IPS DF 6.9 (cell line): Measurements from ENCODE around the gene TEK.
"Not testable (repeated sequence)": the region's sequence is repeated elsewhere in the genome, so short reads cannot be mapped to it uniquely, and the experiment has no call there.

ENCODE experiments used
- DNase-seq: peaks from one replicate; pipeline ENCODE4 v3.0.0-alpha.2; 2013; ENCODE audit warnings: low read depth, low spot score
- H3K27ac ChIP-seq: one replicate; pipeline ENCODE4 v1.5.1; 2013; ENCODE audit warnings: low read length, control low read depth
- H3K27me3 ChIP-seq: 2 replicates; pipeline ENCODE4 v1.6.1; 2013; ENCODE audit warnings: mild to moderate bottlenecking, low read length; ENCODE audit not compliant: control insufficient read depth, insufficient read depth
- H3K36me3 ChIP-seq: 2 replicates; pipeline ENCODE4 v1.6.1; 2013; ENCODE audit warnings: low read length; ENCODE audit not compliant: control insufficient read depth, insufficient read depth
- H3K4me1 ChIP-seq: 2 replicates; pipeline ENCODE4 v1.6.1; 2013; ENCODE audit warnings: low read length; ENCODE audit not compliant: control insufficient read depth, insufficient read depth
- H3K4me3 ChIP-seq: 2 replicates; pipeline ENCODE4 v1.5.1; 2013; ENCODE audit warnings: mild to moderate bottlenecking, low read length
- H3K9me3 ChIP-seq: 2 replicates; pipeline ENCODE4 v1.6.1; 2013; ENCODE audit warnings: low read length, inconsistent platforms; ENCODE audit not compliant: control insufficient read depth, insufficient read depth
- WGBS: extraction: QIAGEN DNeasy Blood & Tissue Kit; methylation state at CpG from one replicate; pipeline ENCODE4 v1.1.7; 2013; ENCODE audit warnings: mixed read lengths, missing lambda C conversion rate; ENCODE audit not compliant: insufficient read length, insufficient coverage; 5-methylcytosine and 5-hydroxymethylcytosine counted together

Gene TEK

DNA sequence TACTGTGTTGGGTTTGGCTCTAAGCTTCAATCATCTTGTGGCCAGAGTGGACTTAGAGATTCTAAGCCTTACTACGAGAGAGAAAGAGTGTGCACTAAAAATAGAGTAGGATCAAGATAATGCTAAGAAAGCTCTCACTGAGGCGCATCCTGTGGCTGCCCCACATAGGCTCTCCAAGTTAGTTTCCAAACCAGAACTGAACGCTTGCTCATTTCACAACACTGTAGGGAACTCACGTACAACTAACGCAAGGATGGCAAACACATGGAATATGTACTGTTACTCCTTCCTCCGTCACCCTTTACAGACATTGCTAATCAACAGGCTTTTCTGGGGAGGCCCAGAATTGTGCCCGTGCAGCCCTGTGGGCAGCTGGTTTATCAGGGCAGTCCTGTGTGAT lies 97.0 kb downstream of the TEK start:
- no peaks in the 10 kb centered on the region for H3K4me1 ChIP-seq
- H3K27ac ChIP-seq, result no peak overlapping the region
- H3K4me3 ChIP-seq, result no peak overlapping the region
- H3K9me3 ChIP-seq, result no peaks in the 10 kb centered on the region
- DNase-seq, result no peak
- H3K36me3 ChIP-seq, result peaks cover 3% of the 10 kb centered on the region; the same call in 1 of the 2 replicates
- H3K27me3 ChIP-seq, result no peaks in the 10 kb centered on the region
- no CpG with 5 or more reads among the region's 7 CpGs for WGBS

DNA sequence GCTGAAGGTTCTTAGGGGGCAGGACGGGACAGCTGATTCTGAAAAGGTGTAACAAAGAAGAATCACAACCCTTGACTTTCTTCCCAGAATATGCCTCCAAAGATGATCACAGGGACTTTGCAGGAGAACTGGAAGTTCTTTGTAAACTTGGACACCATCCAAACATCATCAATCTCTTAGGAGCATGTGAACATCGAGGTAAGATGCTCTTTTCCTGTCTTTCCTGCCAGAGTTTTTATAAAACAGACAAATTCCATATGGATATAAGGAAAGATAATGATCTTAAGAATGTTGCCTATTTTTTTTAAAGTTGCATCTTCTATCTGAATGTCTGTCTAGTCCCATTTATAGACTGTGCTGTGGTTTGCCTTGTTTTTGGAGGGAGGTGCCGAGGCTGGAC lies 100.0 kb downstream of the TEK start:
- WGBS, result no CpG with 5 or more reads among the region's 3 CpGs
- no peaks in the 10 kb centered on the region for H3K9me3 ChIP-seq
- H3K27me3 ChIP-seq, result no peaks in the 10 kb centered on the region
- H3K4me3 ChIP-seq, result no peak overlapping the region
- no peaks in the 10 kb centered on the region for H3K4me1 ChIP-seq
- H3K27ac ChIP-seq, result no peak overlapping the region
- DNase-seq, result no peak
- H3K36me3 ChIP-seq, result peaks cover 3% of the 10 kb centered on the region; the same call in 1 of the 2 replicates

DNA sequence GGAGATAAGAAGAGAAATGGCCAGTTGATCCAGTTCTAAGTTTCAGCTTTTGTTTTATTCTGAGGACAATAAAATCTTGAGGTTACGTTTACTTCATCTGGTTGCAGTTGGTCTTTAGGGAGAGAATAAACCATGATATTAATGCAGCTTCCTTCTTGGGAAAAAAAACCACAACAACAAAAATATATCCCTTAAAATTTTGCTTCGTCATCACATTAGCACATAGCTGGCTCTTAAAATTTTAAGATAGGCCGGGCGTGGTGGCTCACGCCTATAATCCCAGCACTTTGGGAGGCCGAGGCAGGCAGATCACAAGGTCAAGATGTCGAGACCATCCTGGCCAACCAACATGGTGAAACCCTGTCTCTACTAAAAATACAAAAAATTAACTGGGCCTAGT lies 101.6 kb downstream of the TEK start:
- H3K27ac ChIP-seq, result no peak overlapping the region
- no CpG with 5 or more reads among the region's 7 CpGs for WGBS

DNA sequence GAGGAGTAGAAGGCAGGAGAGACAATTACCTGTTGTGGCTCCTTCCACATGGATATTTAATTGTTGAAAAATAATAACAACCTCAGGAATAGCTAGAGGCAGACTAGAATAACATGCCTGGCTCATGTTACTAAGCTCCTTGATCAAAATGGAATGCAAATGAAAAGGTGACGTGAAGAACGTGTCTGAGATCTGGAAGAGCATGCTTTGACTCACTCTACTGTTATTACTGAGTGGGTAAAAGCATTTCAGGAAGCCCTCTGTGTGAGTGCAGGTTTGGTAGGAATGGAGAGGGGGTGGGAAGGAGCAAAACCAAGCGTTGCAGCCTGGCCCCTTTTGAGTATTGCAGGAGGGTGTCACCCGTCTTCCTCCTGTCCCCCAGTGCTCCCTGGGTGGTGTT lies 103.2 kb downstream of the TEK start:
- Histone ChIP-seq H3K4me3 (no peak overlapping the region), H3K36me3 (no peaks in the 10 kb centered on the region), H3K27me3 (no peaks in the 10 kb centered on the region), H3K9me3 (no peaks in the 10 kb centered on the region), H3K4me1 (no peaks in the 10 kb centered on the region), H3K27ac (no peak overlapping the region)
- no CpG with 5 or more reads among the region's 4 CpGs for WGBS
- DNase-seq, result no peak

More for the DNA sequence above, 101.6 kb downstream of the TEK start:
- DNase-seq, result no peak
- H3K9me3 ChIP-seq, result no peaks in the 10 kb centered on the region
- H3K4me3 ChIP-seq, result no peak overlapping the region
- H3K27me3 ChIP-seq, result no peaks in the 10 kb centered on the region
- no peaks in the 10 kb centered on the region for H3K36me3 ChIP-seq
- H3K4me1 ChIP-seq, result no peaks in the 10 kb centered on the region

DNA sequence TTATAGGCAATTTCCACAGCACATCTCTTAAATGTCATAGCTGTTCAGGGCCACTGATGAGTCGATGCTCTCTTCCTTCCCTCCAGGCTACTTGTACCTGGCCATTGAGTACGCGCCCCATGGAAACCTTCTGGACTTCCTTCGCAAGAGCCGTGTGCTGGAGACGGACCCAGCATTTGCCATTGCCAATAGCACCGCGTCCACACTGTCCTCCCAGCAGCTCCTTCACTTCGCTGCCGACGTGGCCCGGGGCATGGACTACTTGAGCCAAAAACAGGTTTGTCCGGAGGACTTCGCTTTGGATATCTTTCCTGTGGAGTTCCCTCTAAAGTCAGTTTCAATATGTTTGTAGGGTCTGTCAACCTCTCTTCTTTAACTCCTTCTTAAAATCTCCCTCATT lies 103.6 kb downstream of the TEK start:
- Histone ChIP-seq H3K4me3 (no peak overlapping the region), H3K4me1 (no peaks in the 10 kb centered on the region), H3K27me3 (no peaks in the 10 kb centered on the region), H3K27ac (no peak overlapping the region), H3K9me3 (no peaks in the 10 kb centered on the region), H3K36me3 (no peaks in the 10 kb centered on the region)
- no peak for DNase-seq
- WGBS, result no CpG with 5 or more reads among the region's 14 CpGs

DNA sequence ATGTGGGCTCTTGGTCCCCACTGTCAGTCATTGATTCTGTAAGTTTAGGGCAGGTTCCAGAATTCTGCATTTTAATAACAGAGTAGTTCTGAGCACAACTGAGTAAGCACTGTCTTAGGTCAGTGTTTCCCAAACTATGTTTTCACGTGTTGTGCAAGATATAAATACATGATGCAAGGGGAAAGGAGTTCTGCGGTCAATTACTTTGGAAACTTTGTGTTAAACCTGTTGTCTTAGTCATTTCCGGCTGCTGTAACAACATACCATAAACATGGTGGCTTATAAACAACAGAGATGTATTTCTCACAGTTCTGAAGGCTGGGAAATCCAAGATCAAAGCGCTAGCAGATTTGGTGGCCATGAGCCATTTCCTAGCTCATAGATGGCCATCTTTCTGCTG lies 118.2 kb downstream of the TEK start:
- H3K27ac ChIP-seq, result no peak overlapping the region
- no peaks in the 10 kb centered on the region; the same call in 1 of the 2 replicates for H3K9me3 ChIP-seq
- H3K27me3 ChIP-seq, result no peaks in the 10 kb centered on the region
- no peak overlapping the region for H3K4me3 ChIP-seq
- WGBS, result no CpG with 5 or more reads among the region's 4 CpGs
- DNase-seq, result no peak
- H3K4me1 ChIP-seq, result no peaks in the 10 kb centered on the region
- no peaks in the 10 kb centered on the region; the same call in 1 of the 2 replicates for H3K36me3 ChIP-seq

DNA sequence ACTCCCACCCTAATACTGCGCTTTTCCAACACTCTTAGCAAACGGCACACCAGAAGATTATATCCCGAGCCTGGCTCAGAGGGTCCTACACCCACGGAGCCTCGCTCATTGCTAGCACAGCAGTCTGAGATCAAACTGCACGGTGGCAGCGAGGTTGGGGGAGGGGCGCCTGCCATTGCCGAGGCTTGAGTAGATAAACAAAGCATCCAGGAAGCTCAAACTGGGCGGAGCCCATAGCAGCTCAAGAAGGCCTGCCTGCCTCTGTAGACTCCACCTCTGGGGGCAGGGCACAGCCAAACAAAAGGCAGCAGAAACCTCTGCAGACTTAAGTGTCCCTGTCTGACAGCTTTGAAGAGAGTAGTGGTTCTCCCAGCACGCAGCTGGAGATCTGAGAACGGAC lies 130.6 kb downstream of the TEK start:
- H3K4me3 ChIP-seq, H3K27me3 ChIP-seq, H3K4me1 ChIP-seq, H3K36me3 ChIP-seq, H3K27ac ChIP-seq, DNase-seq, H3K9me3 ChIP-seq: not testable (repeated sequence)
- no CpG with 5 or more reads among the region's 12 CpGs for WGBS

DNA sequence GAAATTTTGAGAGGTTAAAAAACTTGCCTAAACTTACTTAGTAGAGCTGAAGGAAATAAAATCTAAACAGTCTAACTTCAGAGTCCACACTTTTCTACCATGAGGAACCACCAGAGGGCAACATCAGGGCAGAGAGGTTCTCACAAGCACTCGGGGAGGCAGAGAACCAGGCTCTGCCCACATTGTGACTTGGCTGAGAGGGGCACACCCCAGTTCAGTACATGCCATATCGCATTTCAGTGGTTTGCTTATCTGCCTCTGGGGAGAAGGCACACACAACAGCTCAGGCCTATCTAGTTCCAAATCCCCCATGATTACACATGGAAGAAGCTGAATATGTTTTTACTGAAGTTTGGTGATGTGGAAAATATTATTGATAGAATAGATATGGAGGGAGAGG lies 138.7 kb downstream of the TEK start:
- H3K27me3 ChIP-seq, result no peaks in the 10 kb centered on the region
- H3K9me3 ChIP-seq, result no peaks in the 10 kb centered on the region
- no peak overlapping the region for H3K4me3 ChIP-seq
- peak; percentile 43 for DNase-seq
- no peaks in the 10 kb centered on the region; the same call in 1 of the 2 replicates for H3K4me1 ChIP-seq
- H3K36me3 ChIP-seq, result no peaks in the 10 kb centered on the region
- H3K27ac ChIP-seq, result no peak overlapping the region
- WGBS, result no CpG with 5 or more reads among the region's 2 CpGs

DNA sequence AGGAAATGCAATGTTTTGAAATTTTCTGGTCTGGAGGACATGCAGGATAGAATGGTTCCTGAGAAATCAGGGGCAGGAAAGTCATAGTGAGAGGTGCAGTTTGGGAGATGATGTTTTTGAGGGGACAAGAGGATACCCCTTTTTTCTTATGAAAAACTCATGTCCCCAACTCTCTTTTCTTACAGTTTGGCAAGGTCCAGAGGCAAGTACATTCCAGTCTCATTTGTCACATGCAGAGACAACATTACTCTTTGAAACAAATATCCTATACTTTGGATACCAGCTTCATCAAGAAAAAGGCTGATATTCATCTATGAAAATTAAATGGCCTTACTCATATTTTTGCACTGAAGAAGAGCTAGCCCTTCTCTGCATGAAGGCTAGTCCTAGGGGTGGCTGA lies 139.7 kb downstream of the TEK start:
- Histone ChIP-seq H3K27me3 (no peaks in the 10 kb centered on the region), H3K27ac (no peak overlapping the region), H3K4me1 (no peaks in the 10 kb centered on the region; the same call in 1 of the 2 replicates), H3K4me3 (no peak overlapping the region), H3K36me3 (no peaks in the 10 kb centered on the region), H3K9me3 (no peaks in the 10 kb centered on the region)
- no peak for DNase-seq

DNA sequence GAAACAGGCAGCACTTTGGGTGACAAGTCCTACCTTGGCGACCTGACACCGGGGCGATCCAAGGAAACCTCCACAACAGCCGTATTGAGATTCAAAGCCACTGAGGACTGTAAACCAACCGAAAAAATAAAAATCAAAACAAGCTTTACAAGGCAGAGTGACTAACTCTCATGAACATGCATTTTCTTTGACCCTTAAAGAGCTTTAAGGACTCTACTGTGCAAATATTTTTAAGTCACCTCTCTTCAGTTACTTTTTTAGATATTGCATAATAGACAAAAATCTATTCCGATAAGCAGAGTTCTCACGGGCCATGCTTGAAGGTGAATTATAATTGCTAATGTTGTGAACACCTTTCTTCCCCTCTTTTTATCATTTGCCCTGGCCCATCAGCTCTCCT lies 149.6 kb downstream of the TEK start:
- no CpG with 5 or more reads among the region's 7 CpGs for WGBS
- no peaks in the 10 kb centered on the region for H3K4me1 ChIP-seq
- H3K27me3 ChIP-seq, result no peaks in the 10 kb centered on the region
- no peak overlapping the region for H3K27ac ChIP-seq
- no peak overlapping the region for H3K4me3 ChIP-seq
- no peak for DNase-seq
- H3K9me3 ChIP-seq, result no peaks in the 10 kb centered on the region
- H3K36me3 ChIP-seq, result no peaks in the 10 kb centered on the region

DNA sequence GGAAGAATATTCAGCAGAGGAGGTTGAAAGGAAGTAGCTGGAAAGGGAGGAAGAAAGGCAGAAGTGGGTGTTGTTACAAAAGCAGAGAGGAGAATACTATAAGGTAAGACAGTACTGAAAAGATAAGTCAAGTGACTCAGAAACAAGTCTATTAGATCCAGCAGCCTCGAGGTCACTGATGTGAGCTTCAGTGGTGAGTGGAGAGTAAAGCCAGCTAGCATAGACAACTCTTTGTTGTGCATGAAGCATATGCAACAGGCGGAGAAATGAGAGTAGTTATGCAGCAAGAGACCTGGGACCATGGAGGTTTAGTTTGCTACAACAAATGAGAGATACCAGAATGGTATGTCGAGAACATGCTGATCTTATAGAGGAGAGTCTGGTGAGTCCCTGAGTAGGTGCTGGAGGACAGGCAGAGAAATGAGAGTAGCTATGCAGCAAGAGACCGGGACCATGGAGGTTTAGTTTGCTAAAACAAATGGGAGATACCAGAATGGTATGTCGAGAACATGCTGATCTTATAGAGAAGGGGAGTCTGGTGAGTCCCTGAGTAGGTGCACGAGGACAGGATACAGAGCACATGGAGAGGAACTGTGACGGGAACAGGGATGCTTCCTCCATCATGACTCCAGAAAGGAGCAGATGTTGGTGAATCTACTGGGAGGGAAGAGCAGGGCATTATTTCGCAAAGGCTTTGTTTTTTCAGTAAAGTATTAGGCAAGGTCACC lies 151.9 kb downstream of the TEK start:
- no peaks in the 10 kb centered on the region for H3K4me1 ChIP-seq
- H3K27me3 ChIP-seq, result no peaks in the 10 kb centered on the region
- H3K36me3 ChIP-seq, result no peaks in the 10 kb centered on the region
- H3K27ac ChIP-seq, result no peak overlapping the region
- no peak overlapping the region for H3K4me3 ChIP-seq
- no CpG with 5 or more reads among the region's 8 CpGs for WGBS
- no peaks in the 10 kb centered on the region for H3K9me3 ChIP-seq
- no peak for DNase-seq
